Transverse colon (tissue), 3 donors: ENCODE data around the gene CACNA1E.

ENCODE experiments used
- EP300 ChIP-seq: sonication (generic); formaldehyde crosslinking; IDR thresholded peaks from one replicate; pipeline ENCODE4 v1.6.1; 2017; ENCODE audit warnings: antibody characterized with exemption, low read depth
- POLR2A ChIP-seq: fragments of 450-650 bp; IDR thresholded peaks from one replicate; pipeline ENCODE4 v1.6.1; 2016; ENCODE audit warnings: antibody characterized with exemption, mild to moderate bottlenecking, moderate library complexity
- TF ChIP-seq, protein P1 (sequence below), 5 experiments: fragments of 200-600 bp in 3 of 5; fragments of 450-650 bp in 2 of 5; sonication (generic) in 3 of 5; IDR thresholded peaks; 1 replicate in 2 of 5; 2 replicates in 3 of 5; pipeline ENCODE4 v1.5.1; 2016 to 2017; ENCODE audit warnings: antibody characterized with exemption in 5 of 5, inconsistent platforms in 3 of 5, mild to moderate bottlenecking in 2 of 5, moderate library complexity in 1 of 5

DNA sequence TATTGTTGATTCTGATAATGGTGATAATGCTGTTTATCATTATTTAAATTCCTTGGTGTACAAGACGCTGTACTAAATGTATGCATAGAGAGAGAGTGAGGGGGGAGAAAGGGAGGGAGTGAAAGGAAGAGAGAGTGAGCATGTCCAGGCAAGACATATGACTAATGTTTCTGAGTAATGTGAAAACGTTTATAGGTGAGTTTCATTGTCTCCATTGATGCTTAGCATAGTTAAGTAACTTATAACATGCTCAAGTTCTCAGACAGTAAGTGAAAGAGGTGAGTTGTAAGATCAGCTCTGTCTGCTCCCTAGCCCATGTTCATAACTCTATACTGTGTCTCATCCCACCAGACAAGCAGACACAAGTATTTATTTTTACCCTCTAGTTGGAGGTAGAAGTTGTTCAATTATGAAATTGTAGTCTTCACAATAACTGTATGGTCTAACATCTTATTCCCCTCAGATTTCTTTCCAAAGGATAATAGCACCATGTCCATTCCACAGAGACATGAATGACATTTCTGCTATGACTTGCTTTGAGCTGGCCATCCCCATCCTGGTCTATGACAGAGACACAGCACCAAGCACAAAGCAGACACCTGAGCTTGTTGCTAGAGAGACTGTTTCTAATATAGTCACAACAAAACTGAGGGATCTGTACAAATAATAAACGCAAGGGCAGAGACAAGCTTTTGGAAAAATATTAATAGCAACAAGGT is 285.1 kb downstream of the CACNA1E start:
- TF ChIP-seq, protein P1, sequence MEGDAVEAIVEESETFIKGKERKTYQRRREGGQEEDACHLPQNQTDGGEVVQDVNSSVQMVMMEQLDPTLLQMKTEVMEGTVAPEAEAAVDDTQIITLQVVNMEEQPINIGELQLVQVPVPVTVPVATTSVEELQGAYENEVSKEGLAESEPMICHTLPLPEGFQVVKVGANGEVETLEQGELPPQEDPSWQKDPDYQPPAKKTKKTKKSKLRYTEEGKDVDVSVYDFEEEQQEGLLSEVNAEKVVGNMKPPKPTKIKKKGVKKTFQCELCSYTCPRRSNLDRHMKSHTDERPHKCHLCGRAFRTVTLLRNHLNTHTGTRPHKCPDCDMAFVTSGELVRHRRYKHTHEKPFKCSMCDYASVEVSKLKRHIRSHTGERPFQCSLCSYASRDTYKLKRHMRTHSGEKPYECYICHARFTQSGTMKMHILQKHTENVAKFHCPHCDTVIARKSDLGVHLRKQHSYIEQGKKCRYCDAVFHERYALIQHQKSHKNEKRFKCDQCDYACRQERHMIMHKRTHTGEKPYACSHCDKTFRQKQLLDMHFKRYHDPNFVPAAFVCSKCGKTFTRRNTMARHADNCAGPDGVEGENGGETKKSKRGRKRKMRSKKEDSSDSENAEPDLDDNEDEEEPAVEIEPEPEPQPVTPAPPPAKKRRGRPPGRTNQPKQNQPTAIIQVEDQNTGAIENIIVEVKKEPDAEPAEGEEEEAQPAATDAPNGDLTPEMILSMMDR (IDR thresholded peaks at IDR 0.05): no peak
- no peak for TF ChIP-seq EP300
- no peak for TF ChIP-seq POLR2A
